Measurements from ENCODE around the gene DKK3. TPM values are rescaled to one million over a fixed set of nuclear protein-coding genes. Genes with fewer than 3 reads are reported as not detected.
"Not testable (repeated sequence)": the region's sequence is repeated elsewhere in the genome, so short reads cannot be mapped to it uniquely, and the experiment has no call there.

Gene DKK3
- total RNA-seq, 4 donors from 2014 or later = 4.1 to 31.7 (median 7.2) TPM

DNA sequence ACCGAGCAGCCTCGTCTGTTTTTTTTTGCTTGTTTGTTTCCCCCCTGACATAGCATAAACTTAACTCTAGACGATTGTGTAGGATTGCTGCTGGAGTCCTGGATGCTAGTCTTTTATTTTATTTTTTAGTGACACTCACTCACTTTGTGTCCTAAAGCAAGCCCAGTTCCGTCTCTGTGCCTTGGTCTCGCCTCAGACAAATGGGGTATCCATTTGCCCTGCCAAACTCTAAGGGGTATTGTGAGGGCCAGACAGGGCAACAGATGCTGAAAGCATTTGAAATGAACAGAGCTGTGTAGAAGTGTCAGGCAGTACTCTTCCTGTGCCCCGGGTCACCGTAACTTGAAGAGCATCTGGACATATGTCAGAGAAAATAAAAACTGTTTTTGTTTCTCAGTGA lies 34.8 kb upstream of the DKK3 start:
- in situ Hi-C loops (cut with MboI; ENCODE audit: low sequenced_read_pairs in 4 of 4) = loop anchor here in 3 of 4 donors (10.0 to 25.0 kb wide), 4 partner anchors 106 to 1006 kb away; no protein-coding TSS in a partner anchor
- no peak for DNase-seq
- Histone ChIP-seq H3K4me1 (peaks cover 11% of the 10 kb centered on the region in 2 donors), H3K27me3 (no peaks in the 10 kb centered on the region), H3K9me3 (no peaks in the 10 kb centered on the region), H3K27ac (peak overlapping the region in 2 of 4 donors; percentile 58 to 74), H3K36me3 (no peaks in the 10 kb centered on the region), H3K4me3 (no peak overlapping the region)
- intact Hi-C loops (cut with DNase I; ENCODE audit: low total_unique reads) = loop anchor here (5.0 kb wide), 1 partner anchor 76 kb away; no protein-coding TSS in a partner anchor
- TF ChIP-seq, protein P1, sequence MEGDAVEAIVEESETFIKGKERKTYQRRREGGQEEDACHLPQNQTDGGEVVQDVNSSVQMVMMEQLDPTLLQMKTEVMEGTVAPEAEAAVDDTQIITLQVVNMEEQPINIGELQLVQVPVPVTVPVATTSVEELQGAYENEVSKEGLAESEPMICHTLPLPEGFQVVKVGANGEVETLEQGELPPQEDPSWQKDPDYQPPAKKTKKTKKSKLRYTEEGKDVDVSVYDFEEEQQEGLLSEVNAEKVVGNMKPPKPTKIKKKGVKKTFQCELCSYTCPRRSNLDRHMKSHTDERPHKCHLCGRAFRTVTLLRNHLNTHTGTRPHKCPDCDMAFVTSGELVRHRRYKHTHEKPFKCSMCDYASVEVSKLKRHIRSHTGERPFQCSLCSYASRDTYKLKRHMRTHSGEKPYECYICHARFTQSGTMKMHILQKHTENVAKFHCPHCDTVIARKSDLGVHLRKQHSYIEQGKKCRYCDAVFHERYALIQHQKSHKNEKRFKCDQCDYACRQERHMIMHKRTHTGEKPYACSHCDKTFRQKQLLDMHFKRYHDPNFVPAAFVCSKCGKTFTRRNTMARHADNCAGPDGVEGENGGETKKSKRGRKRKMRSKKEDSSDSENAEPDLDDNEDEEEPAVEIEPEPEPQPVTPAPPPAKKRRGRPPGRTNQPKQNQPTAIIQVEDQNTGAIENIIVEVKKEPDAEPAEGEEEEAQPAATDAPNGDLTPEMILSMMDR (IDR thresholded peaks at IDR 0.05 in 4 of 5, conservative IDR thresholded peaks at IDR 0.05 in 1 of 5) = no peak
- TF ChIP-seq POLR2A (IDR thresholded peaks at IDR 0.05) = no peak
- no peak for ATAC-seq

DNA sequence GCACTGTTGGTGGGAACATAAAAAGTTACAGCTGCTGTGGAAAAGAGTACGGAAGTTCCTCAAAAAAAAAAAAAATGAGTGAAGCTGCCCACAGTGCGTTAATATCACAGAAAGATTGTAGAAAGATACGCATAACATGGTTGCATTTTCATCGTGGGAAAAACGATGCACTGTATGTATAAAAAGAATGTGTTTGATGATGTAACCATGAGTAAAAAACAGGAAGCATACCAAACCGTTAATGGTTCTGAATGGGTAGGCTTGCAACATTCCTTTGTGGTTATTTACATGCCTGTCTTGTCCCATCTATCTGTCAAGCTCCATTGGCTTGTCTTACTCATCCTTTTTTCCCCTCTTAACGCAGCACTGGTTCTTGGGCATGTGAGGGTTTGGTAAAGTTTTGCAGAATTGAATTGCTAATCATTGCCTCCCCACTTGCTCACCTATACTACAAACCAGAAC lies 33.8 kb upstream of the DKK3 start:
- Histone ChIP-seq H3K9me3 (no peaks in the 10 kb centered on the region), H3K36me3 (no peaks in the 10 kb centered on the region), H3K4me1 (peaks cover 10 to 11% of the 10 kb centered on the region in 2 donors), H3K27me3 (no peaks in the 10 kb centered on the region), H3K4me3 (no peak overlapping the region), H3K27ac (no peak overlapping the region)
- in situ Hi-C loops (cut with MboI; ENCODE audit: low sequenced_read_pairs in 4 of 4) (loop anchor here in 3 of 4 donors (10.0 to 25.0 kb wide), 4 partner anchors 105 to 1005 kb away; no protein-coding TSS in a partner anchor), intact Hi-C loops (cut with DNase I; ENCODE audit: low total_unique reads) (loop anchor here (5.0 kb wide), 1 partner anchor 75 kb away; no protein-coding TSS in a partner anchor)
- ATAC-seq (no peak), DNase-seq (no peak)
- TF ChIP-seq, protein P1 (IDR thresholded peaks at IDR 0.05 in 4 of 5, conservative IDR thresholded peaks at IDR 0.05 in 1 of 5) = no peak
- TF ChIP-seq POLR2A (IDR thresholded peaks at IDR 0.05) = no peak

DNA sequence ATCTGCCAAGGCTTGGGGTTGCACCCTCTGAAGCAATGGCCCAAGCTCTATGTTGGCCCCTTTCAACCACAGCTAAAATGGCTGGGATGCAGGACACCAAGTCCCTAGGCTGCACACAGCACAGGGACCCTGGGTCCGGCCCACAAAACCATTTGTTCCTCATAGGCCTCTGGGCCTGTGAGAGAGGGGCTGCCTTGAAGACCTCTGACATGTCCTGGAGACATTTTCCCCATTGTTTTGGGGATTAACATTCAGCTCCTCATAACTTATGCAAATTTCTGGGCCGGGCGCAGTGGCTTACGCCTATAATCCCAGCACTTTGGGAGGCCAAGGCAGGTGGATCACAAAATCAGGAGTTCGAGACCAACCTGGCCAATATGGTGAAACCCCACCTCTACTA lies 32.3 kb upstream of the DKK3 start:
- not testable (repeated sequence) for ATAC-seq, H3K27ac ChIP-seq, DNase-seq, H3K36me3 ChIP-seq, H3K9me3 ChIP-seq, H3K4me3 ChIP-seq, H3K27me3 ChIP-seq
- intact Hi-C loops (cut with DNase I; ENCODE audit: low total_unique reads) (loop anchor here (5.0 kb wide), 1 partner anchor 73 kb away; no protein-coding TSS in a partner anchor), in situ Hi-C loops (cut with MboI; ENCODE audit: low sequenced_read_pairs in 4 of 4) (loop anchor here in 3 of 4 donors (10.0 to 25.0 kb wide), 4 partner anchors 103 to 1003 kb away; no protein-coding TSS in a partner anchor)
- peaks cover 7 to 11% of the 10 kb centered on the region in 2 donors for H3K4me1 ChIP-seq

DNA sequence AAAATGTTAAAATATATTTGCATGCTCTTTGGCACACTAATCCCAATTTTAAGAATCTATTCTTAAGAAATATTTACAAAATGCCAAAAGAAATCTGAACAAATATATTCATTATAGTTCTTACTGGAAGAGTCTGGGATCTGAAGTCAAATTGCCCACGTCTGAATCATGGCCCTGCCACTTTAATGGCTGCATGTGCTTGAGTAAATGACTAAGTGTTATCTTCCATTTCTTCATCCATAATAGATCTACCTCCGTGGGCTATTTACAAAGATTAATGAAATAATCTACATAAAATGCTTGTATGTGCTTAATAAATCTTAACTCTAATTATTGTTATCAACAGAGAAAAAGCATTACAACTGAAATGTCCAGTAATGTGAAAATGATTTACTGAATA lies 24.5 kb upstream of the DKK3 start:
- DNase-seq (no peak), ATAC-seq (no peak)
- Histone ChIP-seq H3K4me1 (peaks cover 5 to 11% of the 10 kb centered on the region in 2 donors), H3K27ac (no peak overlapping the region), H3K4me3 (no peak overlapping the region), H3K9me3 (no peaks in the 10 kb centered on the region), H3K27me3 (no peaks in the 10 kb centered on the region), H3K36me3 (no peaks in the 10 kb centered on the region)
- TF ChIP-seq, protein P1 (IDR thresholded peaks at IDR 0.05 in 4 of 5, conservative IDR thresholded peaks at IDR 0.05 in 1 of 5) = no peak
- no peak for TF ChIP-seq POLR2A (IDR thresholded peaks at IDR 0.05)
- in situ Hi-C loops (cut with MboI; ENCODE audit: low sequenced_read_pairs in 4 of 4) (loop anchor here (10.0 to 25.0 kb wide), 4 partner anchors 96 to 996 kb away; no protein-coding TSS in a partner anchor), intact Hi-C loops (cut with DNase I; ENCODE audit: low total_unique reads) (no loop called here)

DNA sequence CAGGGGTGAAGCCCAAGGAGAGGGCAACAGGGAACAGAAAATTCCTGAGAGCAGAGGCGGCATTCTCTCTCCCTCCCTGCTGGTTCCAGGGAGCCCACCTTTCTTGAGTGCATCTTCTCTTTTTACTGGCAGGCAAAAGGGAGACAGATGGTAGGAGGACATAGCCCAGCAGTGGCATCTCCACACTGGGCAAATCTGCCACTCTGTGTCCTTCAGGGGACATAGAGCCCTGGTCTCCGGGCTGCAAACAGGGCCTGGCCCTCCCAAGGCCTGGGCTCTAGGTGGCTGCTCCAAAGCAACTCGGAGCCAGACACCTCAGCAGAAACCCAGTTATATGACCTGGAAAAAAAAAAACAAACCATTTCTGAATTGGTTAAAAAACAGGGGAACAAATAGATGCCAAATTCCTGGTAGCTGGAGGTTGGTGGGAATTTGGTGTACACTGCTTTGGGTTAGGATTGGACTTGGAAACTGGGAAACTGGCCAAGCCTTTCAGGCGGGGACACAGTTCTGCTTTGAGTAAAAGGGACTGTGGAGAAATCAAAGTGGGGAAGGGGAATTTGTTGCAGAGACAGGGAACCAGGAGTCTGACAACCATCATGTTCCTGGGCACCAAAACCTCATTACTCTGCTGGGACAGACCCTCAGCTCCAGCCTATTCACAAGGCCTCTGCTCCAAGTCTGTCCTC lies 23.6 kb upstream of the DKK3 start:
- no peak for DNase-seq
- TF ChIP-seq, protein P1 (IDR thresholded peaks at IDR 0.05 in 4 of 5, conservative IDR thresholded peaks at IDR 0.05 in 1 of 5) = no peak
- TF ChIP-seq POLR2A (IDR thresholded peaks at IDR 0.05) = no peak
- ATAC-seq = no peak
- H3K4me1 ChIP-seq = peaks cover 6 to 13% of the 10 kb centered on the region in 2 donors
- H3K9me3 ChIP-seq = no peaks in the 10 kb centered on the region
- intact Hi-C loops (cut with DNase I; ENCODE audit: low total_unique reads) (no loop called here), in situ Hi-C loops (cut with MboI; ENCODE audit: low sequenced_read_pairs in 4 of 4) (loop anchor here (10.0 to 25.0 kb wide), 4 partner anchors 95 to 995 kb away; no protein-coding TSS in a partner anchor)
- no peak overlapping the region for H3K4me3 ChIP-seq
- no peak overlapping the region for H3K27ac ChIP-seq
- H3K27me3 ChIP-seq = no peaks in the 10 kb centered on the region
- no peaks in the 10 kb centered on the region for H3K36me3 ChIP-seq
